NCI-H345 treated with DMSO at 0.1 percent for 48 hours (cell line): ENCODE data around the gene CLCN4.
A peak's percentile ranks its signal among the peaks of the same experiment; 100 is the strongest.

Source experiments
- DNase-seq: peaks from one replicate; lab custom pipeline; 2025; ENCODE audit not compliant: unreplicated experiment; lab: John Stamatoyannopoulos, UW

The CLCN4 gene

GRCh38 chrX:10239611-10240064 lies 82.9 kb downstream of the CLCN4 start:
- no peak for DNase-seq

DNA sequence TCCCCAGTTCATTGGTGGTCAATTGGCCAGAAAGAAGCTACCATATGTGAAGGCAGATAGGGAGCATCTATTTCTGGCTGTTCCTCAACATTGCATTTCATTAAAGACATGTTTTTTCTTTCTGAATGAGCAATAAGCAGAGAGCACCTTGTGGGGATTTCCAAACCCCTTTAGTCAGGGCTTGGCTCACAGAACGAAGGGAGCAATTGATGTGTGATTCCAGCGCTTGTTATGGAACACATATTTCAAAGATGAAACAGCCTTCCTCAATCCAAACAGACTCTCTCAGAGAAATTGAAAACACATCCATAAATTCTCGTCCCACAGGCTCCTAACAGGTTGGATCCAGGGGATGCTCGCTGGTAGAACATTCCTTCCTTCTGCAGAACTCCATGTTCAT lies 84.1 kb downstream of the CLCN4 start:
- DNase-seq = no peak

DNA sequence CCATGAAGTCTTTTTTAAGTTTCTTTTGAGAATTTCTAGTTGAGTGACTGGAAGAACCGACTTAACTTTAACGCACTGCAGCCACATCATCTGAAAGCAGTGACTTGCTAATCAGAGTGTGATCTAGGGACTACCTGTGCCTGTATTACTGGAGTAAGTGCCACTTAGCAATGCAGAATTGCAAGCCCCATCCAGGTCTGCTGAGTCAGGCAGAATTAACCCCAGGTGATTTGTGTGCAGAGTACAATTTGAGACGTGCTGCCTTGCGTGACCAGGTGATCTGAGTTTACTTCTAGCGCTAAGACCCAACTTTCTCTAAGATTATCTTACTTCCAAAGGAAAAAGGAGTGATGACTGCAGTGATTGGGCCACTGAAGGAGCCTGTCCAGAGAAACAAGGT lies 85.3 kb downstream of the CLCN4 start:
- no peak for DNase-seq

DNA sequence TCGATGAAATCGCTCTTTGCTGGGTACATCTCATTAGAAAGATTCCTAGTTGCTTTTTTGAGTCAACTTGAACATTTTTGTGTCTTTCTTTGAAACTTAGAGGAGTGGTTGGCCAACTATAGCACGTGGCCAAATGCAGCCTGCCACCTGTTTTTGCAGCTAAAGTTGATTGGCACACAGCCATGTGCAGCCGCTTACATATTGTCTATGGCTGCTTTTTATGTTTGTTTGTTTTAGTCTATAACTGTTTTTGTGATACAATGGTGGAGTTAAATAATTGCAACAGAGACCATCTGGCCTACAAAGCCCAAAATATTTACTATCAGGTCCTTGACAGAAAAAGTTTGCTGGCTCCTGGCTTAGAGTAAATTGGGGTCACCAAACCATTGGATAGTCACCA lies 86.3 kb downstream of the CLCN4 start:
- DNase-seq = peak; percentile 6

DNA sequence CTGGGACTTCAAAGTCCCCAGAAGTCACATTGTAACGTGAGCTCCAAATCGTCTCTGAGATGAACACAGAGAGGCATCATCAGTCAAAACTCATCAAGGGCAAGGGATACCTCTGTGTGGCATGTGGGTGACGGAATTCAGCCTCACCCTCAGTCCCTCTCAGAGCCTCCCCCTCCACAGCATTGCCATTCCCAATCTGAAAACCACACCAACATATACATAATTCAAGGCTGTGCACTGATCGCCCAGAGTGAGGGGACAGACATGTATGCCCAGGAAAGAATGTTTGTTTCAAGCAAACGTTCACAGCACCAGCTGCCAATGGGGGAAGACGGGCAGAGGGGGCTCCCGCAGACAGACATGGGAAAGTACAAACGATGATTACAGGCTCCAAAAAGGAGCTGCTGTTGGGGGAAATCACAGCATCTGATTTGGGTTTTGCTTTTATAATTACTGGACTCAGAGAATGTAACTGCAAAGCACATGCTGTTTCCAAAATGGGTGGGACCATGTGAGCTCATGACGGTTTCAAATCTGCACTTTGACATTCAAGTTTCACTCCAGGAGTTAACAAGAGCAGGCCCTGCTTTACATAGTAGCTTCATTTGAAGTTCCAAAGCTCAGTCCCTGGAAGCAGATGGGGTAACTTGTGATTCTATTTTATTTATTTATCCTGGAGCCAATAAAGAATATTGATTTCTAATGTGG lies 88.3 kb downstream of the CLCN4 start:
- no peak for DNase-seq

DNA sequence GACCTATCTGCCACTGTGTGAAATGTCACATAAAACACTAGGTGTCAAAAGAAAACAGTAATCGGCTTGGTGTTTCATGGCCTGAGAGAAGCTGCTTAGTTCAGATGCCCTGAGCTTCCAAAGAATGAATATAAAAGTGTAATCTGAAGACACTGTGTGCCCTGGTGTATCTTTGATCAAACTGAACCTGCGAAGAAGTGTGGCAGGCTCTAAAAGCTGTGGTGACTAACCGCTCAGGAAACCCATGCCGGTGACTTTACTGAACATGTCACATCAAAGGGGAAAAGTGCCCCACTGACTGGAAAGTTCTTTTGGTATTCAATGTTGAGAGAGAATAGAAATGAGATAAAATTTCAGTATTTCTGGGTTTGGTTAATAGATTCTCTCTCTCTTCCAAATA lies 89.1 kb downstream of the CLCN4 start:
- DNase-seq = no peak

GRCh38 chrX:10246297-10246696 lies 89.5 kb downstream of the CLCN4 start:
- DNase-seq = no peak

DNA sequence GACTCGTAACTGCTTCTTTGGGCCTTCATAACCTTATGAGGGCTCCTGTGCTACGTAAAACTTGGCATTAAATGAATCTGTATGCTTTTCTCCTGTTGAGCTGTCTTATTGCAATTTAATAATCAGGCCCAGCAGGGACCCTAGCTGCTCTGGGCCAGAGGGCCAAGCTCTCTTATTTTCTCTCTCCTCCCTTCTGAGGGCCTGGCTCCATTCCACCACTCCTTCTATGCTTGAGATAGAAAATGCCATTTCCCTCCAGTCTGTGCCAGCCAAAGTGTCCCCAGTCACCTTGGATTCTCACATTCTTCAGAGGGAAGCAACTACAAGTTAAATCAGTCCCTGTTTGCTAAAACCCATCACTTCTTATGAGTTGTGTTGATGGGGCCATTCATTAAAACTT lies 90.1 kb downstream of the CLCN4 start:
- no peak for DNase-seq

DNA sequence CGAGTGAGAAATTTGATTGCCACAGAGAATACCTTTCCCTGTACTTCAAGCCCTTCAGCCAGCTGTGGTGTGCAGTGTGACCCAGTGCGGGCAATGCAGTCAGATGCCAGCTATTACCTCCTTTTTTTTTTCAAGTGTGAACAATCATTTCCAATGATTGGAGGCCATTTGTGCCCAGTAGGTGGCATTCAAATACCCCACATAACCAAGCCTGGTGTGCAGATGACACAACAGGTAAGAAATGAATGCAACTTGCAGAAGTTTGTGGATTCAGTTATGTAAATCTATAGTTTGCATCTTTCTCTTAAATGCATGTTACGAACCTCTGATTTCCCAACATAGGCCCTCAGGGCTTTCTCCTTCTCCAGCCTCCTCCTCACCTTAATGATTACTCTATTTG lies 98.0 kb downstream of the CLCN4 start:
- DNase-seq = no peak

DNA sequence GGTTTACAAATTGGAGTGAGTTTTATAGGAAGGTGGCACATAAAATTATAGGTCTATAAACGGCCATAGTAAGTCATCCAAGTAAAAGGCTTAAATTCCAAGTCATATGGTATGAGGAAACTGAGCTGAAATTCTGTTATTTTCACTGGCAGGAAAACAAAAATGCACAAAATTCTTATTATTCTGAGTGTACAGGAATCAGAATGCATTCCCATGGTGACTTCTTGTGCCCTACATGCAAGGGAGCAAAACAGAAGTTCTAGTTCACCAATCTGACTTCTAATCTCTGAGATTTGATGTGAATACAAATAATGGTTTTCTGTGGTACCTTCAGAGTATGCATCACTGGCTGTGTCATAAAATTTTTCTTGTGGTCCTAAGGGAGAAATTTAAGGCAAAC lies 102.9 kb downstream of the CLCN4 start:
- DNase-seq = no peak

GRCh38 chrX:10265775-10266174 lies 109.0 kb downstream of the CLCN4 start:
- no peak for DNase-seq

DNA sequence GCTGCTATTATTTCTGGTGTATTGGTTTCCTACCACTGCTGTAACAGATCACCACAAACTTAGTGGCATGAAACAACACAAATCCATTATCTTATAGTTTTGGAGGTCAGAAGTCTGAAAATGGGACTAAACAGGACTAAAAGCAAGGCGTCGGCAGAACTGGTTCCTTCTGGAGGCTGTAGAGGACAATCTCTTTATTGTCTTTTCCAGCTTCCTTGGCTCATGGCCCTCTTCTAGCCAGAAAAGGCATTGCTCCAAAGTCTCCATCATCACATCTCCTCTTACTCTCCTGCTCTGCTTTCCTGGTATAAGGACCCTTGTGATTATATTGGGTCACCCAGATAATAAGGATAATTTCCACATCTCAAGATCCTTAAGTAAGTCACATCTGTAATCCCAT lies 121.9 kb downstream of the CLCN4 start:
- DNase-seq = no peak

GRCh38 chrX:10280071-10280470 lies 123.3 kb downstream of the CLCN4 start:
- DNase-seq = no peak

DNA sequence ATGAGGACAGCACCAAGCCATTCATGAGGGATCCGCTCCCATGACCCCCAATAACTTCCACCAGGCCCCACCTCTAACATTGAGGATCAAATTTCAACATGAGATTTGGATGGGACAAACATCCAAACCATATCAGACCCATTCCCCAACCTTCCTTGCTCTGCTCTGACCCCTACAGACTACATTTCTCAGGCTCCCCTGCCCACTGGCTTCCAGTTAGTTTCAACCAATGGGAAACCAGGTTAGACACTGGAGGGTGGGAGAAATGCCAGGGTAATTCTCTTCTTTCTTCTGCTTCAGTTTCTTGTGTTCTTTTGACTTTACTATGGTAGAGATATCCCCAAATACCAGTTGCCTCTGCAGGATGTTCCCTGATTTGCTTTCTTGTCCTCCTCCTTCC lies 125.7 kb downstream of the CLCN4 start:
- no peak for DNase-seq

DNA sequence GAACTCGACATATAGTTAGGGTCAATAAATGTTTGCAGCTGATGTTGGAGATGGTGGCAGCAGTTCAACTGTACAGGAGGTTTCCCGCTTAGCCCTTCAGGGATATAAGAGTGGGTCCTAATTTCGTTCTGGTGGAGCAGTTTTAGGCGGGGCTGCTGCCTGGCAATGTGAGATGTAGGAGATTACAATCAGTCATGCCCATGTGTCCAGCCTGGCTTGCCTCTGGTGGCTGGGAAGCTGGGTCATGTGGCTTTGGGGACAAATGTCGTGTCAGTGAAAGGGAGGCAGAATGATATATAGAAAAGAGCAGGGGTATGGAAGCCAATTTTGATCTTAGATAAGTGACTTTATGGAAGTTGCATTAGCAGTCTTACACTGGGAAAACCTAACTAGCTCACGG lies 129.4 kb downstream of the CLCN4 start:
- DNase-seq = no peak
